ENCODE data around the gene RFWD3. TPM values are rescaled to one million over a fixed set of nuclear protein-coding genes. Genes with fewer than 3 reads are reported as not detected.

Gene RFWD3
- total RNA-seq, 1 donor from 2014 or later, result 34.3 TPM

DNA sequence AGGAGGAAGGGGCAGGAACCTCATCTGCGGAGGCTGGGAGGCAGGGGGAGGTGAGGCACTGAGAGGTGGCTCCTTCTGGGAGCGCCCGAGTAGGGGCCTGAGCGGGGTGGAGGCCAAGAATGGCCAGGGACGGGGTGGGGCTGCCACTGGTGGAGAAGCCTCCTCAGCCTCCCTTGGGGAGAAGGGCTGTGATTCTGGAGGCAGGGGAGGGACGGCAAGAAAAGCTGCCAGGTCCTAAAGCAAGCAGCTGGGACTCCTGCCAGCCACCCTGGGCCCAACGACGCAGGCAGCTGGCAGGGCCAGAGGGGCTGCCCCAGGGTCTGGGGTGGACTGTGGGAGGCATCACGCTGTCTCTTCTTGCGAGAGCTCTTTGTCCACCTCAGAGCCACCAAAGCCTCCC is 46.6 kb upstream of the RFWD3 start:
- Histone ChIP-seq H4K20me1 (ENCODE audit: insufficient read depth, low read length) (no peaks in the 10 kb centered on the region), H3K9ac (ENCODE audit: low read length) (no peak overlapping the region), H3K9me3 (ENCODE audit: insufficient read depth, low read depth, low read length) (no peaks in the 10 kb centered on the region), H3K27ac (ENCODE audit: low read depth, low read length) (no peak overlapping the region), H2AFZ (ENCODE audit: low read depth, low read length) (no peak overlapping the region), H3K79me2 (ENCODE audit: insufficient read depth, low read length) (no peaks in the 10 kb centered on the region), H3K36me3 (ENCODE audit: insufficient read depth, low read length) (no peaks in the 10 kb centered on the region), H3K4me1 (ENCODE audit: insufficient read depth, low read length) (no peaks in the 10 kb centered on the region), H3K4me2 (ENCODE audit: low read length) (no peak overlapping the region), H3K4me3 (ENCODE audit: insufficient read depth, low read depth, low read length) (no peak overlapping the region), H3K27me3 (ENCODE audit: insufficient read depth, low read length) (peaks cover 8% of the 10 kb centered on the region)
- no peak overlapping the region for H3K4me3 Mint-ChIP-seq (ENCODE audit: unreplicated experiment)
- H3K4me1 Mint-ChIP-seq (ENCODE audit: low read depth, unreplicated experiment), result no peaks in the 10 kb centered on the region
- FAIRE-seq (no peak), DNase-seq (ENCODE audit: low read depth) (no peak)
- TF ChIP-seq, protein P1, sequence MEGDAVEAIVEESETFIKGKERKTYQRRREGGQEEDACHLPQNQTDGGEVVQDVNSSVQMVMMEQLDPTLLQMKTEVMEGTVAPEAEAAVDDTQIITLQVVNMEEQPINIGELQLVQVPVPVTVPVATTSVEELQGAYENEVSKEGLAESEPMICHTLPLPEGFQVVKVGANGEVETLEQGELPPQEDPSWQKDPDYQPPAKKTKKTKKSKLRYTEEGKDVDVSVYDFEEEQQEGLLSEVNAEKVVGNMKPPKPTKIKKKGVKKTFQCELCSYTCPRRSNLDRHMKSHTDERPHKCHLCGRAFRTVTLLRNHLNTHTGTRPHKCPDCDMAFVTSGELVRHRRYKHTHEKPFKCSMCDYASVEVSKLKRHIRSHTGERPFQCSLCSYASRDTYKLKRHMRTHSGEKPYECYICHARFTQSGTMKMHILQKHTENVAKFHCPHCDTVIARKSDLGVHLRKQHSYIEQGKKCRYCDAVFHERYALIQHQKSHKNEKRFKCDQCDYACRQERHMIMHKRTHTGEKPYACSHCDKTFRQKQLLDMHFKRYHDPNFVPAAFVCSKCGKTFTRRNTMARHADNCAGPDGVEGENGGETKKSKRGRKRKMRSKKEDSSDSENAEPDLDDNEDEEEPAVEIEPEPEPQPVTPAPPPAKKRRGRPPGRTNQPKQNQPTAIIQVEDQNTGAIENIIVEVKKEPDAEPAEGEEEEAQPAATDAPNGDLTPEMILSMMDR (IDR thresholded peaks at IDR 0.05; ENCODE audit: insufficient read depth, low read depth, low read length), result no peak
- no peak for TF ChIP-seq EZH2 (IDR thresholded peaks at IDR 0.05; ENCODE audit: insufficient read depth, low read length)
- no peak overlapping the region for H3K27ac Mint-ChIP-seq (ENCODE audit: unreplicated experiment)
- peaks cover 41% of the 10 kb centered on the region for H3K27me3 Mint-ChIP-seq (ENCODE audit: low read depth, unreplicated experiment)
- no peaks in the 10 kb centered on the region for H3K36me3 Mint-ChIP-seq (ENCODE audit: low read depth, unreplicated experiment)
- H3K9me3 Mint-ChIP-seq (ENCODE audit: unreplicated experiment), result peaks cover 3% of the 10 kb centered on the region

DNA sequence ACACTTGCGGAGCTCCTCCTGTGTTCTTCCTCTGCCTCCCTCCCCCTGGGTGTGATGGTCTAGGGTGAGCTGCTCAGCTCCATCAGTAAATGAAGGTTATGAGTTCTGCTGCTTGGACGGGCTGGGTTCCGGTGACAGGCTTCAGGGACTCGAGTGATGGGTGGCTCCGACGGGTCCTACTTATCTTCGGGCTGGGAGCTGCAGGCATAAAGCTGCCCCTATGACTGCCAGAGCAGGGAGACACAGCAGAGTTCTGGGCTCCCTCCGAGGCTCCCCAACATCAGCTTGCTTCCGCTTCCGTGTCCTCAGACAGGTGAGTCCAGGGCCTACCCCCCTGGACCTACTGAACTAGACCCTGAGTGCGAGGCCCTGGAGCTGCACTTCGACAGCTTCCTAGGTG is 45.3 kb upstream of the RFWD3 start:
- TF ChIP-seq, protein P1 (IDR thresholded peaks at IDR 0.05; ENCODE audit: insufficient read depth, low read depth, low read length), result no peak
- no peak for TF ChIP-seq EZH2 (IDR thresholded peaks at IDR 0.05; ENCODE audit: insufficient read depth, low read length)

DNA sequence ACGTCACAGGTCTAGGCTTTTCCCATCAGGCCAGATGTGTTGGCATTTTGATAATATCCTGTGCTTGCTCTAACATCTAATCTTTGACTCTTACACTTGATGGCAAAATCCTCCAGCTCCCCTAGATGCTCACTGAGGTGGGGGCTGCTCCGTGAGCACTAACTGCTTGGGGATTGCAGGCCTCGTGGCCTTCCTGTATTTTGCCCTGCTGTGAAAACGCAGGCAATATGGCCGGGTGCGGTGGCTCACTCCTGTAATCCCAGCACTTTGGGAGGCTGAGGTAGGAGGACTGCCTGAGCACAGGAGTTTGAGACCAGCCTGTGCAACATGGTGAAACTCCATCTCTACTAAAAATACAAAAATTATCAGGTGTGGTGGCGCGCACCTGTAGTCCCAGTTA is 43.7 kb upstream of the RFWD3 start:
- no peak for TF ChIP-seq EZH2 (IDR thresholded peaks at IDR 0.05; ENCODE audit: insufficient read depth, low read length)
- TF ChIP-seq, protein P1 (IDR thresholded peaks at IDR 0.05; ENCODE audit: insufficient read depth, low read depth, low read length), result no peak
- H3K4me1 ChIP-seq (ENCODE audit: insufficient read depth, low read length), result no peaks in the 10 kb centered on the region
- no peaks in the 10 kb centered on the region for H3K4me1 Mint-ChIP-seq (ENCODE audit: low read depth, unreplicated experiment)
- no peak overlapping the region for H2AFZ ChIP-seq (ENCODE audit: low read depth, low read length)
- no peaks in the 10 kb centered on the region for H3K79me2 ChIP-seq (ENCODE audit: insufficient read depth, low read length)
- peaks cover 28% of the 10 kb centered on the region for H3K27me3 Mint-ChIP-seq (ENCODE audit: low read depth, unreplicated experiment)
- H3K4me2 ChIP-seq (ENCODE audit: low read length), result no peak overlapping the region
- H4K20me1 ChIP-seq (ENCODE audit: insufficient read depth, low read length), result no peaks in the 10 kb centered on the region
- H3K4me3 Mint-ChIP-seq (ENCODE audit: unreplicated experiment), result no peak overlapping the region
- peaks cover 10% of the 10 kb centered on the region for H3K27me3 ChIP-seq (ENCODE audit: insufficient read depth, low read length)
- H3K9ac ChIP-seq (ENCODE audit: low read length), result no peak overlapping the region
- no peaks in the 10 kb centered on the region for H3K9me3 ChIP-seq (ENCODE audit: insufficient read depth, low read depth, low read length)
- no peak overlapping the region for H3K4me3 ChIP-seq (ENCODE audit: insufficient read depth, low read depth, low read length)
- no peaks in the 10 kb centered on the region for H3K36me3 ChIP-seq (ENCODE audit: insufficient read depth, low read length)
- DNase-seq (ENCODE audit: low read depth) (no peak), FAIRE-seq (no peak)
- no peaks in the 10 kb centered on the region for H3K36me3 Mint-ChIP-seq (ENCODE audit: low read depth, unreplicated experiment)
- no peaks in the 10 kb centered on the region for H3K9me3 Mint-ChIP-seq (ENCODE audit: unreplicated experiment)
- H3K27ac Mint-ChIP-seq (ENCODE audit: unreplicated experiment), result no peak overlapping the region
- no peak overlapping the region for H3K27ac ChIP-seq (ENCODE audit: low read depth, low read length)

More for the DNA sequence above, 45.3 kb upstream of the RFWD3 start:
- Histone ChIP-seq H3K4me3 (ENCODE audit: insufficient read depth, low read depth, low read length) (no peak overlapping the region), H3K79me2 (ENCODE audit: insufficient read depth, low read length) (no peaks in the 10 kb centered on the region), H3K27me3 (ENCODE audit: insufficient read depth, low read length) (peaks cover 10% of the 10 kb centered on the region), H3K4me2 (ENCODE audit: low read length) (no peak overlapping the region), H2AFZ (ENCODE audit: low read depth, low read length) (no peak overlapping the region), H4K20me1 (ENCODE audit: insufficient read depth, low read length) (no peaks in the 10 kb centered on the region), H3K27ac (ENCODE audit: low read depth, low read length) (no peak overlapping the region), H3K9ac (ENCODE audit: low read length) (no peak overlapping the region), H3K4me1 (ENCODE audit: insufficient read depth, low read length) (no peaks in the 10 kb centered on the region), H3K9me3 (ENCODE audit: insufficient read depth, low read depth, low read length) (no peaks in the 10 kb centered on the region), H3K36me3 (ENCODE audit: insufficient read depth, low read length) (no peaks in the 10 kb centered on the region)
- H3K27ac Mint-ChIP-seq (ENCODE audit: unreplicated experiment), result no peak overlapping the region
- no peak overlapping the region for H3K4me3 Mint-ChIP-seq (ENCODE audit: unreplicated experiment)
- no peaks in the 10 kb centered on the region for H3K36me3 Mint-ChIP-seq (ENCODE audit: low read depth, unreplicated experiment)
- no peak for DNase-seq (ENCODE audit: low read depth)
- no peaks in the 10 kb centered on the region for H3K4me1 Mint-ChIP-seq (ENCODE audit: low read depth, unreplicated experiment)
- no peaks in the 10 kb centered on the region for H3K9me3 Mint-ChIP-seq (ENCODE audit: unreplicated experiment)
- H3K27me3 Mint-ChIP-seq (ENCODE audit: low read depth, unreplicated experiment), result peaks cover 34% of the 10 kb centered on the region
- FAIRE-seq, result no peak
